Brain pericyte (primary cell): ENCODE data around the gene JAKMIP1.

Source experiments
- DNase-seq: peaks from one replicate; pipeline ENCODE4 v3.0.0-alpha.2; 2012; ENCODE audit warnings: low read depth, low spot score

Gene JAKMIP1

DNA sequence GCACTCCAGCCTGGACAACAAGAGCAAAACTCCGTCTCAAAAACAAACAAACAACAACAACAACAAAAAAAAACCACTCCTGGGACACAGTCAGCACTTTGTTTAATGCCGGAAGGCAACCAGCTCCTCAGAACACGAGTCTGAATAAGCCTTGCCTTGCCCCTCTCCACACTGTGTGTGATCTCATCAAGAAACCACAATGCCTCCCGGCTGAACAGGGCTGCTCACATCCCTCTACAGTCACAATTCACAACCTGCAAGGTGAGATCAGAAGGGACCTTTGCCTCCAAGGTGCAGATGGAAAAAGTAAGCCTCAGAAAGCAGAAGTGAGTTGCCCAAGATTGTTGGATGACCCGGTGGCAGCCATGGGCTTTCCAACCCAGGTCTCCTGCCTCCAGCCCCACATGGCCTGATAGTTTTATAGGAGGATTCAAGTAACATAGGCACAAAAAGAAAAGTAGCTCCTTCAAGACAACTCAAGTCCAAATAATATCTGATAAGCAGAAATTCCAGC, 80.8 kb downstream of the JAKMIP1 start:
- no peak for DNase-seq

DNA sequence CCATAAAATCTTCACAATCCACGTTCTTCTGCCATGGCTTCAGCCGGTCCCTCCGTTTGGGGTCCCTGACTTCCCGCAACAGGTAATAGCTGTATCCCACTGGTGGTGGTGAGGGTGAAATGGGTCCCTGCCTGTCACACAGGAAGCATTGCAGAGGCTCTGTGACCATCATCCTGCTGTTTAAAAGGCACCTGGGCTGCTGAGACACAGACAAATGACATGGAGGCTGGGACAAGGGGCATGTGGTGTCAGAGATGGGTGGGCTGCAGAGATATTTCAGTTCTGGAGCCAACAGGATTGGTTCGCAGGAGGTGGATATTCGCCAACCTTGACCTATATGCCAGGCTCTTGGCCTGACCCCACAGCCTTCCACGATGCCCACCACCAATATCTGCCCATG, 82.1 kb downstream of the JAKMIP1 start:
- no peak for DNase-seq

- DNase-seq: no peak
Observed at GRCh38 chr4:6116696-6117285, 83.6 kb downstream of the JAKMIP1 start.

DNA sequence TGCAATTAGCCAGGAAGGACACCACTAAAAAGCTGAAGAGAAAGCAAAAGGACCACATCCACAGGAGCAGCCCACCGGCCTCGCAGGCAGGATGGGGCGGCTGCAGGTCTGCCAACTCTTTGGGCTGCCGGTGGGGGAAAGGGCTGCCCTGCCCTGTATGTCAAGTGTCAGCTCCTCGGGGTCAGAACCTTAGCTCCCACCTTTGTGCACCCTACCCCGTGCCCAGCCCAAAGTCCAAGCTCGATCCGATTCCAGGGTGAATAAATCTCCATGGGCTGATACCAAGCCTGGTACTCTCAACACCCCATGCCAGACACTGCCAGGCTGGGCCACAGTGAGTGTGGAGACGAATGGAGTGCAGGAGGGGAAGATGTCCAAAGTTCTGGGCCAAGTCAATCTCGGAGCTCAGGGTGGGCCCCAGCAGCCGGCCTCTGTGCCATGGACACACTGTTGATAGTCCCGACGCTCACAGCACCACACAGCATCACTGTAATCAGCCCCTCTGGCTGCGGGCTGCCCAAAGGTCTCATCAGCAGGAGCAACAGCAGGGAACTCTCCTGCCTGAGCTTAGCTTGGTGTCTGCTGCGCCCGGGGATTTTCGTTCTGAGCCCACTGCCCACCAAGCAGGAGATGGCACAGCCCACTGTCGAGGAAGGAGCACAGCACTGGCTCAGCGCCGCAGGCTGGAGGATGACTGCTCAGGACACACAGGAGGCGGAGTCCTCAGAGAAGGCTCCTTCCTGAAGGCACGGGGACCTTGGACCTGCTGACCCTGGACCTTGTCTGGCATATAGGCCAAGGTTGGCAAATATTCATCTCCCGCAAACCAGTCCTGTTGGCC, 84.4 kb downstream of the JAKMIP1 start:
- no peak for DNase-seq

DNA sequence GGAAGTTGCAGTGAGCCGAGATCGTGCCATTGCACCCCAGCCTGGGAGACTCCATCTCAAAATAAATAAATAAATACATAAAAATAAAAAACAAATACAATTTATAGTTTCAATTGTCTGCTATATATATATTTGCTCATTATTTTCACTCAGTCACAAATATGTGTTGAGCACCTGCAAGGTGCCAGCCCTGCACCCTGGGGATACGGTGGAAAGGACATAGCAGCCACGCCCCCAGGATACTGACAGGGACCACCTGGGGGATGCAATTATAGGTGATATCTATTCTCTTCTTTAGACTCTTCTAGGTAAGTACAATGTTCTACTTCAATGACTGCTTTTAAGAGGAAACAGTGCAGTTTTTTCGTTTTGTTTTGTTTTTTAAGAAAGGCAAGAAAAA, 85.0 kb downstream of the JAKMIP1 start:
- no peak for DNase-seq

DNA sequence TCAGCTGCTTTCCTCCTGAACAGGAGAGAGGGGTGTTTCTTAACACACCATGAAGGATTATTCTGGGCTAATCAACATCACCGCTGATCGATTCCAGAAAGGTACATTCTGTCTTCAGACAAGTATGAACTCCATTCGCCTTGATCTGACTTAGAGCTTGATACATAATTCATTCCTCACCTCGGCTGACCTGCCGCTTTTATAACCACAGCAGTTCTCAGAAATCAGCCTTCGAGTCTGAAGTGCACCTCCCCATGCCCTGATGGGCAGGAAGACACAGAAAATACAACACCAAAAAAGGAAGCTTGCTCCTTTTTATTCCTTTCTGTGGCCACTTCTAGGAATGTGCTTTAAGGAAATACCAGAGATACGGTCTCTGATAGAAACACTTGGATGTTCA, 85.7 kb downstream of the JAKMIP1 start:
- no peak for DNase-seq

DNA sequence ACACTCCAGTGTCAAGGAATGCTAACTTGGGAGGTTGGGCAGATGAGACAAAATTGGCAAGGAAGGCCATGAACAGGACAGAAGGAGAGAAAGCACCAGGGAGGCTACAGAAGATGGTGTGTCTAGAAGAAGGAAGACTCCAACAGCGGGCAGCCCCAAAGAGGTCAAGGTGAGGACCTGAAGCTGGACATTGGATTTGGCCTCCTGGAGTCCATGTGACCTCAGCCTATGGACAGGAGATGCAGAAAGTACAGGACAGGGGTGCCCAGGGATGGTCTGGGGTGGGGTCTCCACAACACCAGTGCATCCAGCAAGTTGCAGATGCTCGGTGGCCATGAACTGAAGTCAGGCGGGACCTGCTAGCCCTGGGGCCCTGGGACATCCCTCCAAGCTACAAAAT, 86.2 kb downstream of the JAKMIP1 start:
- no peak for DNase-seq

- no peak for DNase-seq
Observed at GRCh38 chr4:6113641-6114040, 86.7 kb downstream of the JAKMIP1 start.

GRCh38 chr4:6112606-6113290, 87.6 kb downstream of the JAKMIP1 start:
- no peak for DNase-seq

GRCh38 chr4:6111354-6111960, 88.9 kb downstream of the JAKMIP1 start:
- DNase-seq: no peak

- DNase-seq: no peak
Observed at GRCh38 chr4:6110681-6111353, 89.5 kb downstream of the JAKMIP1 start.

- DNase-seq: no peak
Observed at GRCh38 chr4:6109842-6110560, 90.3 kb downstream of the JAKMIP1 start.

- DNase-seq: no peak
Observed at GRCh38 chr4:6107886-6108285, 92.5 kb downstream of the JAKMIP1 start.

- no peak for DNase-seq
Observed at GRCh38 chr4:6107114-6107791, 93.1 kb downstream of the JAKMIP1 start.

DNA sequence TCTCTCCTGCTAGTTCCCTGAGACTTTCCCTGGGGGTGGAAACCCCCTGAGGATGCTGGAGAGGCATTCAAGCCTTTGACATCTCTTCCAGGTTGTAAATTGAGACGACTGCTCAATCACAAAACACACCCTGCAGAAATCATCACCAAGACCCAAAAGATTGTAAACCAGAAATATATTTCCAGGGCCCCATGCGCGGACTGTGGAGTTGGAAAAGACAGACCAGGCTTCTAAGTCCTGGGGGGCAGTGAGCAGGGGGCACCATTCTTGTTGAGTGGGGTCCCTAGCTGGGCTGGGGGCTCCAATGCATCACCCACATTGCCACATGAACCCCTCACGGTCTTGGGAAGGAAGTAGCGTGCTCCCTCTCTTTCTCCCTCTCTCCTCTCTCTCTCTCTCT, 94.2 kb downstream of the JAKMIP1 start:
- no peak for DNase-seq

DNA sequence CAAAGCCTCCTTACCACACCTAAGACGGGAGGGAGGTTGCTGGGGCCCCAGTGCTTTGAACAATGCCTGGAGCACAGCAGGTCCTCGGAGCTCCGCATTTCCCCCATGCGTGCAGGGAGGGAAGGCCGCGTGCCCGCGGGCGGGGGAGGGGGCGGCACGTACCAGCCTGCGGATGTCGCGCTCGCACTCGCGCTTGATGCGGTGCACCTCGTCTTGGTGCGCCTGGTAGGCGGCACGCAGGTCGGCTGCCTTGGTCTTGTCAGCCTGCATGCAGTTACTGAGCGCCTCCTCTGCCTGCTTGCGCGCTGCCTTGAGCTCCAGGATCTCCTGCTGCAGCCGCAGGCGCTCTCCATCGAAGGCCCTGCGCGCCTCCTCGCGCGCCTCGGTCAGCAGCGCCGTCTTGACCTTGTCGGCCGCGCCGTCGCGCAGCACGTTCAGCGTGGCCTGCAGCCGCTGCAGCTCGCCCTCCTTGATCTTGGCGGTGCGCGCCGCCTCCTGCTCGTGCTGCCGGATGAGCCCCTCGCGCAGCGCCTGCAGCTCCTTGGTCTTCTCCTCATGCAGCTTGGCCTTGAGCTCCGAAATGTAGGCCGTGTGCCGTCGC, 94.9 kb downstream of the JAKMIP1 start:
- DNase-seq: no peak

GRCh38 chr4:6104541-6105130, 95.7 kb downstream of the JAKMIP1 start:
- no peak for DNase-seq

DNA sequence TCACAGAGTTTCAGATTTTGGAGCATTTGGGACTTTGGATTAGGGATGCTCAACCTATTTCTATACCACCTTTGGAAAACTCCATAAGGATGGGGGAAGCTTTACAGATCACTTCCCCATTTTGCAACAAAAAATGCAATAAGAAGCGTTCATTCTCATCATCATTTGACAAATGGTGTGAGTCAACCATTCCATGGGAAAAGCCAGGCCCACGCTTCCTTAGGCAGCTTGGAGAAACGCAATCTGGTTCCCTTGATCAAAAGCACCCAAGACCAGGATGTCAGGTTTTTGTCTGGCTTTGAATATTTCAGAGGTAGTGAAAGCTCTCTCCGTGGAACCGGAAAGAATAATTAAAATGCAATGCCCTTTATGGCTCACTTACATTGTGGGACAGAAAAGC, 102.8 kb downstream of the JAKMIP1 start:
- DNase-seq: no peak

GRCh38 chr4:6095897-6096296, 104.5 kb downstream of the JAKMIP1 start:
- no peak for DNase-seq
